Neural cell (in vitro differentiated cells): ENCODE results near the gene ZNF90.

Source experiments
- CTCF ChIP-seq: fragments of 450-650 bp; IDR thresholded peaks from 2 replicates; pipeline ENCODE4 v1.5.1; 2014; ENCODE audit warnings: antibody characterized with exemption, mild to moderate bottlenecking, moderate library complexity; ENCODE audit not compliant: poor library complexity, severe bottlenecking
- EP300 ChIP-seq: fragments of 450-650 bp; conservative IDR thresholded peaks from 2 replicates; pipeline ENCODE4 v1.6.1; 2014; ENCODE audit warnings: antibody characterized with exemption, mild to moderate bottlenecking, moderate library complexity; ENCODE audit not compliant: poor library complexity, severe bottlenecking
- EZH2 ChIP-seq: fragments of 200-600, 300-800 bp; shearing (Covaris generic), sonication (generic); IDR thresholded peaks from 2 replicates; pipeline ENCODE4 v1.6.1; 2014; ENCODE audit warnings: antibody characterized with exemption, low read length, borderline replicate concordance, mild to moderate bottlenecking; ENCODE audit not compliant: insufficient read depth, poor library complexity, severe bottlenecking
- MXI1 ChIP-seq: fragments of 450-650 bp; conservative IDR thresholded peaks from 2 replicates; pipeline ENCODE4 v1.6.1; 2014; ENCODE audit warnings: antibody characterized with exemption, mild to moderate bottlenecking; ENCODE audit not compliant: poor library complexity, severe bottlenecking
- POLR2AphosphoS5 ChIP-seq: IDR thresholded peaks from 2 replicates; pipeline ENCODE4 v1.6.1; 2012
- RAD21 ChIP-seq: fragments of 450-650 bp; conservative IDR thresholded peaks from 2 replicates; pipeline ENCODE4 v1.6.1; 2014; ENCODE audit warnings: antibody characterized with exemption, mild to moderate bottlenecking, moderate library complexity
- SMC3 ChIP-seq: fragments of 450-650 bp; conservative IDR thresholded peaks from 2 replicates; pipeline ENCODE4 v1.6.1; 2014; ENCODE audit warnings: antibody characterized with exemption, mild to moderate bottlenecking, moderate library complexity; ENCODE audit not compliant: poor library complexity

GRCh38 chr19:20035935-20036334 is 41.9 kb upstream of the ZNF90 start:
- no peak for TF ChIP-seq EZH2
- TF ChIP-seq CTCF: no peak
- TF ChIP-seq RAD21: no peak
- no peak for TF ChIP-seq SMC3
- TF ChIP-seq POLR2AphosphoS5: no peak
- TF ChIP-seq EP300: no peak
- no peak for TF ChIP-seq MXI1
